Kidney (tissue), 14 donors: ENCODE measurements around the gene MYO5A. TPM values are rescaled to one million over a fixed set of nuclear protein-coding genes. Genes with fewer than 3 reads are reported as not detected.
A peak's percentile ranks its signal among the peaks of the same experiment; 100 is the strongest.
"Not testable (repeated sequence)": the region's sequence is repeated elsewhere in the genome, so short reads cannot be mapped to it uniquely, and the experiment has no call there.

Source experiments
- DNase-seq, 5 donors: peaks; one replicate each; pipeline ENCODE4 v3.0.0-alpha.2; 2013 to 2020
- FAIRE-seq: peaks from 2 replicates; lab custom pipeline; 2012; peaks lifted over from hg19 to GRCh38; lab: Jason Lieb, UNC
- H3K27ac ChIP-seq, 2 donors: one replicate each; pipeline ENCODE4 v1.7.0; 2013; ENCODE audit warnings: low read depth in 2 of 2, low read length in 2 of 2, inconsistent platforms in 1 of 2
- H3K27me3 ChIP-seq: one replicate; pipeline ENCODE4 v1.7.1; 2013; ENCODE audit warnings: low read length, inconsistent platforms; ENCODE audit not compliant: control insufficient read depth, insufficient read depth
- H3K36me3 ChIP-seq, 3 donors: one replicate each; pipeline versions ENCODE4 v1.7.0 to v1.7.1; 2013; ENCODE audit warnings: low read length in 3 of 3, control low read depth in 1 of 3, inconsistent platforms in 1 of 3; ENCODE audit not compliant: insufficient read depth in 3 of 3, control insufficient read depth in 2 of 3
- H3K4me1 ChIP-seq, 3 donors: one replicate each; pipeline versions ENCODE4 v1.7.0 to v1.7.1; 2013; ENCODE audit warnings: low read length in 3 of 3, inconsistent platforms in 1 of 3, low read depth in 1 of 3; ENCODE audit not compliant: control insufficient read depth in 2 of 3, insufficient read depth in 2 of 3
- H3K4me3 ChIP-seq, 3 donors: one replicate each; pipeline versions ENCODE4 v1.7.0 to v1.8.1; 2013; ENCODE audit warnings: low read length in 3 of 3, control low read depth in 1 of 3, inconsistent platforms in 1 of 3
- H3K9ac ChIP-seq, 3 donors: one replicate each; pipeline versions ENCODE4 v1.7.0 to v1.7.1; 2013; ENCODE audit warnings: low read length in 3 of 3, control low read depth in 1 of 3, inconsistent platforms in 1 of 3
- H3K9me3 ChIP-seq, 3 donors: one replicate each; pipeline versions ENCODE4 v1.7.0 to v1.7.1; 2013; ENCODE audit warnings: low read length in 3 of 3, control low read depth in 1 of 3, inconsistent platforms in 1 of 3; ENCODE audit not compliant: control insufficient read depth in 2 of 3, insufficient read depth in 1 of 3
- CTCF ChIP-seq: IDR thresholded peaks from 3 replicates; pipeline ENCODE4 v1.5.1; 2012; ENCODE audit warnings: mild to moderate bottlenecking, moderate library complexity, borderline replicate concordance; ENCODE audit not compliant: insufficient read depth; ENCODE audit errors: extremely low read depth
- intact Hi-C: fragments of 100-400 bp; cut with DNase I; formaldehyde crosslinking; loops from one replicate; pipeline ENCODE4 v1.11.1; 2022
- polyA plus RNA-seq: library from polyadenylated mRNA; stranded (reverse); fragments of 350-450 nt; fragmentation: Illumina TruSeq; extraction: RNeasy Lipid Tissue Mini Kit (QIAGEN cat#74804); gene quantifications from one replicate; pipeline ENCODE4 v1.2.3, GENCODE V29; 2014; ENCODE audit warnings: low read depth, low replicate concordance; ENCODE audit not compliant: insufficient read depth
- total RNA-seq: library from RNA; stranded (reverse); fragmentation: NEBNext Ultra II Directional; extraction: Animal tissue kit (Norgen Biotek cat#: 25700); gene quantifications from one replicate; pipeline ENCODE4 v1.2.1, GENCODE V29; 2021
- donor health status: control.
- donor health status: control.
- donor health status: control.
- donor health status: control.
- donor health status: control.
- donor health status: DM: yes; HTN: yes; CAD: no.
- donor health status: Normal renal cell carcinoma (clear cell type).

MYO5A gene
- total and polyA plus RNA-seq, 2 donors from 2014 or later, result 3.5 to 32.9 TPM

GRCh38 chr15:52288051-52288942 is 240.4 kb downstream of the MYO5A start:
- H3K27me3 ChIP-seq, result no peaks in the 10 kb centered on the region
- H3K9me3 ChIP-seq, result no peaks in the 10 kb centered on the region
- DNase-seq, result peak in 4 of 5 donors; percentile 69 to 88 (median 86)
- peaks cover 0 to 5% (median 4%) of the 10 kb centered on the region in 3 donors for H3K4me1 ChIP-seq
- intact Hi-C loops, result no loop called here
- peak overlapping the region; percentile 55 to 69 for H3K27ac ChIP-seq
- no peak overlapping the region for H3K4me3 ChIP-seq
- no peaks in the 10 kb centered on the region for H3K36me3 ChIP-seq
- FAIRE-seq, result no peak
- no peak for TF ChIP-seq CTCF
- H3K9ac ChIP-seq, result peak overlapping the region in 1 of 3 donors; percentile 23

GRCh38 chr15:52287114-52287513 is 241.6 kb downstream of the MYO5A start:
- no peak overlapping the region for H3K9ac ChIP-seq
- FAIRE-seq, result no peak
- DNase-seq, result no peak
- H3K4me3 ChIP-seq, result no peak overlapping the region
- no peak for TF ChIP-seq CTCF
- H3K4me1 ChIP-seq, result peaks cover 0 to 4% (median 4%) of the 10 kb centered on the region in 3 donors
- H3K36me3 ChIP-seq, result no peaks in the 10 kb centered on the region
- intact Hi-C loops, result no loop called here
- H3K9me3 ChIP-seq, result no peaks in the 10 kb centered on the region
- no peak overlapping the region for H3K27ac ChIP-seq
- H3K27me3 ChIP-seq, result no peaks in the 10 kb centered on the region

- H3K9me3 ChIP-seq, DNase-seq, H3K27me3 ChIP-seq, H3K36me3 ChIP-seq, H3K4me1 ChIP-seq, H3K4me3 ChIP-seq, intact Hi-C loops, H3K27ac ChIP-seq, FAIRE-seq, H3K9ac ChIP-seq: not testable (repeated sequence)
Observed at GRCh38 chr15:52285941-52286340, 242.7 kb downstream of the MYO5A start.

- H3K4me1 ChIP-seq, result peaks cover 0 to 10% (median 8%) of the 10 kb centered on the region in 3 donors
- intact Hi-C loops, result no loop called here
- no peaks in the 10 kb centered on the region for H3K9me3 ChIP-seq
- TF ChIP-seq CTCF, result no peak
- H3K4me3 ChIP-seq, result no peak overlapping the region
- FAIRE-seq, result no peak
- no peaks in the 10 kb centered on the region for H3K27me3 ChIP-seq
- no peak overlapping the region for H3K27ac ChIP-seq
- no peak for DNase-seq
- no peak overlapping the region for H3K9ac ChIP-seq
- peaks cover 0 to 3% (median 0%) of the 10 kb centered on the region in 3 donors for H3K36me3 ChIP-seq
Observed at GRCh38 chr15:52284164-52284563, 244.5 kb downstream of the MYO5A start.
